GM18909 (cell line): ENCODE measurements around the gene MSMB.
"Not testable (repeated sequence)": the region's sequence is repeated elsewhere in the genome, so short reads cannot be mapped to it uniquely, and the experiment has no call there.

Experiments
- ATAC-seq: cut with Tn5 transposase; IDR thresholded peaks from one replicate; pipeline ENCODE4 v1.9.1; 2021; ENCODE audit warnings: mild to moderate bottlenecking; ENCODE audit not compliant: unreplicated experiment, poor library complexity

Gene MSMB

GRCh38 chr10:46070749-46071148 is 24.7 kb upstream of the MSMB start:
- no peak for ATAC-seq

GRCh38 chr10:46069771-46070463 is 23.8 kb upstream of the MSMB start:
- ATAC-seq: no peak

GRCh38 chr10:46068905-46069304 is 22.8 kb upstream of the MSMB start:
- no peak for ATAC-seq

- no peak for ATAC-seq
Observed at GRCh38 chr10:46068117-46068516, 22.0 kb upstream of the MSMB start.

GRCh38 chr10:46064269-46064817 is 18.3 kb upstream of the MSMB start:
- ATAC-seq: no peak

GRCh38 chr10:46062723-46063428 is 16.8 kb upstream of the MSMB start:
- no peak for ATAC-seq

- no peak for ATAC-seq
Observed at GRCh38 chr10:46060706-46061105, 14.6 kb upstream of the MSMB start.

GRCh38 chr10:46057927-46058326 is 11.9 kb upstream of the MSMB start:
- ATAC-seq: not testable (repeated sequence)

GRCh38 chr10:46057038-46057437 is 11.0 kb upstream of the MSMB start:
- ATAC-seq: no peak

GRCh38 chr10:46055771-46056170 is 9.7 kb upstream of the MSMB start:
- ATAC-seq: no peak

- ATAC-seq: no peak
Observed at GRCh38 chr10:46053534-46054434, 7.7 kb upstream of the MSMB start.

- no peak for ATAC-seq
Observed at GRCh38 chr10:46052791-46053375, 6.8 kb upstream of the MSMB start.

GRCh38 chr10:46052057-46052790 is 6.2 kb upstream of the MSMB start:
- no peak for ATAC-seq

- no peak for ATAC-seq
Observed at GRCh38 chr10:46050941-46051623, 5.0 kb upstream of the MSMB start.

GRCh38 chr10:46049497-46049831 is 3.4 kb upstream of the MSMB start:
- ATAC-seq: not testable (repeated sequence)

GRCh38 chr10:46048152-46048551 is 2.1 kb upstream of the MSMB start:
- no peak for ATAC-seq

GRCh38 chr10:46042527-46042926 is 3.5 kb downstream of the MSMB start:
- no peak for ATAC-seq

- no peak for ATAC-seq
Observed at GRCh38 chr10:46040004-46040403, 6.1 kb downstream of the MSMB start.

- ATAC-seq: no peak
Observed at GRCh38 chr10:46037107-46037825, 8.8 kb downstream of the MSMB start.
